ENCODE data around the gene AJAP1.

AJAP1 gene

DNA sequence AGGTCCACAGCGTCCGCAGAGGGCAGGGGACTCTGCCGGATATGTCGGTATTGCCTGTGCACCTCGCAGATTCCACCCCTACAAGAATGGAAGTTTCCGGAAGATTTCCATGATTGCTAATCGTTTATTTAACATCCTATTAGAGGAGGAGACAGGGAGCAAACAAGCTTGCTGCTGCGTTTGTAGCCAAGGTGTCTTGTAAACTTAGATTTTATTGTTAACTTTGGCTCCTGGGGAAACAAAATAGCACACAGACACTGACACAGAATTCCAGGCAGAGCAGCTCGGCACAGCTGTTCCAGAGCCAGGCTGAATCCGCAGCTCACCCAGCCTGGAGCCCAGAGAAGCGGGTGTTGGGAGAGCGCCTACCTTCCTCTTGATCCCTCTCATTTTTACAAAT lies 75.7 kb downstream of the AJAP1 start:
- no peak for DNase-seq (ENCODE audit: low read depth in 2 of 2)

DNA sequence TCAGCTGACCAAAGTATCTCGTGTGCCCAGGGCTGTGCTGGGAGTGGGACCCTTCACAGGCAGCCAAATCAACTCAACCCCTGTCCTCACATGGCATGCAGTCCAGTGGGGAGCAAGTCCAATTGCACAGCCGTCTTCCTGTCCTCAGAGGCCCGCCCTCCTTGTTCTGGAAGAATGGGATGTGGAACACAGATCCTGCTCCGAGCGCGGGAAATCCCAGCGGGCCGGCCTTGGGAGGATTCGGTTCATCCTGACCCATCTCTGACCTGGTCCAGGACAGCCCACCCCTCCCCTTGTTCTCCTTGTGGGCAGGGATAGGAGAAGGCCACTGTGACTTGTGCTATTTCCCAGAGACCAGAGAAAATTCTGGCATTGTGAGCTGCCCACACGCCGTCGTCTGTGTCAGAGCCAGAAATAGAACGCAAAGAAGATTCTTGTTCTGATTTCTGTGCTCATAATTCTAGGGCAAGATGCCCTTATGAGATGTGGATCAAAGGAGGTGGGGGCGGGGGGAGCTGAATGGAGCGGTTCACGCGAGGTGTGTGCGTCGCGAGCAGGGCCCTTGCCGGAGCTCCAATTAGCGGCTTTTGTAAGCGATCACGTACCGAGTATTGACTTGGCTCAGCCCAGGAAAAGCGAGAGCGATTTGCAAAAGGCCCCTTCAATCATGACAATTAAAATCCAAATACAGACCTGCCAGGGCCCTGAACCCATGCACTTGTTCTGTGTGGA lies 79.2 kb downstream of the AJAP1 start:
- no peak for DNase-seq (ENCODE audit: low read depth in 2 of 2)

DNA sequence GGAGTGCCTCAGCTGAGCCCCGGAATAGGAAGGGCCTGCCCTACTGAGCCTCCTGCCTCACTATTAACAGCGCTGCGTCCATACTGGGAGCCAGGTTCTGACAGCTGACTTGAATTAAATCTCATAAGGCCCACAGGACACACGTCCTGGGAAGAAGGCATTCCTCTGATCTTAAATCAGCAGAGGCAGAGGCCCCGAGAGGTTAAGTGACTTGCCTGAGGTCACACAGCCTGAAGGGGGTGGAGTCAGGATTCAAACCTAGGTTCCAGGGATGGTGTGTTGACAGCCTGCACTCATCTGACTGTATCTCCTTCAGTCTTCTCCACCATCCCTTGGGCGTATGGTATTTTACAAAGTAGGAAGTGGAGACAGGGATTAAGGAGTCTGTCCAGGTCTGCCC lies 79.8 kb downstream of the AJAP1 start:
- no peak for DNase-seq (ENCODE audit: low read depth in 2 of 2)

DNA sequence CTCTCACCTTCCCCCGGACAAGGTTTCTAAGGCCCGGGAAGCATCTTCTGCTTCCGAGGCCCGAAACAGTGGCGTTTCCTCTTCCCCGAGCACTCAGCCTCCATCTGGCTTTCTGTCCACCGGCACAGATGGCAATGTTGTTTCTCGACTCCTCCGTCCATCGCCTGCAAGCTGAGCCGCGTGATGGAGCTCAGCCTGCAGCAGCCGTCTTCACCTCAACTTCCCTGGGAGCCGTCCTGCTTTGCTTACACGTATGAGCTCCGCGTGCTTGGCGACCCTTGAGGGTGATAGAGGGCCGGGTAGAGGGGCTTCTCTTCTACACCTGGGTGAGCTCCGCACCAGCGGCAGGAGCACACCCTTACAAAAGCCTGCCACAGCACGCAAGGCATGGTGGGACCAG lies 80.4 kb downstream of the AJAP1 start:
- DNase-seq (ENCODE audit: low read depth in 2 of 2) = no peak

DNA sequence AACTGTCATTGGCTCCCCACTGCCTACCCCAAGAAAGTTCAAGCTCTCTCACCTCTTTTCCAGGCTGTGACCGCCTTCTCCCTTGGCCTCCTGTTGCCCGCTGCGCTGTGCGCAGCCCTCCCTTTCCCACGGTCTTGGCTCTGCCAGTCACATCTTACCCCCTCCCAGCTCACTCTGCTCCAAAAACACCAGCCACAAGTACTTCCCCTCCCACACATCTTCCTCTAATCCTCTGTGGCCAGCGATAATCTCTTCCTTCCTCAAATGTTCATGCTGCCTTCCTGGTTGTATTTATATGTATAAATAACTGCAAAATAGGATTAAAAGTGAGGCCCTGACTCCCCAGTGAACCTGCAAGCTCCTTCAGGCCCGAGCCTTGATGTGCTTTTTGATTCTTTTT lies 81.8 kb downstream of the AJAP1 start:
- no peak for DNase-seq (ENCODE audit: low read depth in 2 of 2)

DNA sequence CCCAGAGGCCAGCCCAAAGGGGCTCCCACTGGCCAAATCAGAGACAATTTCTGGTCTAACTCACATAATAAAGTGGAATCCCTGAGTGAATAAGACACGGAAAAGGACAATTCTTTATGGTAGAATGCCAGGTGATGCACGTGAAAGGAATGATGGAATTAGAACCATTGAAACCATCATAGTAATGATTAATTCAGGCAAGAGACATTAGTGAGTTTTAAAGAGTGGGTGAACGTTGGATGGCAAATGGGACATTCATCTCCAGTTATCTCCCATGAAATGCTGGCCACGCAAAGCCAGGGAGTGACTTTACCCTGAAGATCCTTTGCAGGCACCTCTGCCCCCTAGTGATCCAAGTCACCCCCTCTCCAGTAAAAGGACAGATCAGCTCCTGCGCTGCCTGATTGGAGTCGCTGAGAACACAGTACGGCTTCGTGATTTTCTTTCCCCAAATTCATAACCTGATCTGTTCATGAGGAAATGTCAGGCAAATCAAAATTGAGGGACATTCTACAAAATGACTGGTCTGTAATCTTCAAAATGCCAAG lies 87.5 kb downstream of the AJAP1 start:
- no peak for DNase-seq (ENCODE audit: low read depth in 2 of 2)

DNA sequence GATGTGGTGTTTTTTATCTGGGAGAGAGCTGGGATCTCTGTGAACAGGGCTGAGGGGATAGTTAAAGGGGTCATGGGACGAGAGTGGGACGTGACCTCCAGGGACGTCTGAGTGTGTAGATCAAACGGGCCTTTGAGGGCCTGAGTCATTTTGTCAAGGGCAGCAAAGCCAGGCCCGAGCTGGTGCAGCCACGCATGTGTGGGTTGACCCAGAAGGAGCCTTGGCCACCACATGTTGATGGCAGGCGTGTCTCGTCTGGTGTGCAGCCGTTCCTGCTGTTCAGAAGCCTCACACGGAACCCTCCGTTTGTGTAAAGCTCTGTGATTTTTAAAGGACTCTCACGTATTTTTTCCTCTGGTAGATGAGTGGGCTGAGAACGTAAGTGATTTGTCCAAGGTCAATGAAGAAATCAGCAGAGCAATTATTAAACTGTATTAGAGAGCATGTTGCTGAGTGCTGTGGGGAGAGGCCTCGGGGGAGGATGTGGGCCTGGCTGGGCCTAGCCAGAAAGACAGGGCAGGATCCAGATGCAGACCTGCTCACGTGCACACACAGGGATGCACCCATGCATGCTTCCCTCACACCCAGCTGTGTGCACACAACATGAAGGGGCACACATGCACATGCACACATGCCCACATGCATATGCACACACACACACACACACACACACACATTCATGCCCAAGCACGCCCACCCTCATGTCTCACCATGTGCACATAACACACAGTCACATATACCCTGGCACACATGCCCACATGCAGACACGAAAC lies 89.8 kb downstream of the AJAP1 start:
- no peak for DNase-seq (ENCODE audit: low read depth in 2 of 2)

DNA sequence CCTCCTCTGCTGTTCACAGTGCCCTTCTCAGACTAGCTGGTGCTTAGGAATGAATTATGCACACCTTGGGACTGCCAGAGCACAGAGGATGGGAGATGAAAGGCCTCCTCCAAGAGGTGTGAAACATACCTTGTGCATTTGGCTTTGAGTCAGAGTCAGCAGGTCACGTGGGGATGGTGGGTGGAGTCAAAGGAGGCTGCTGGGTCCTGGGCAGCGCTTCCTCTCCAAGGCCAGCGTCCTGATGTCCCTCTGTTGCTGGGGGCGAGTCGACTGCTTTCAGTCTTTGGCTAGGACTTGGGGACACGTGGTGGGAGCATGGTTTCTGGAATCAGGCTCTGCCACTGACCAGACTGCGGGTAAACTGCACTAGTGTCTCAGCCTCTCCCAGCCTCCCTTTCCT lies 91.2 kb downstream of the AJAP1 start:
- DNase-seq (ENCODE audit: low read depth in 2 of 2) = no peak

DNA sequence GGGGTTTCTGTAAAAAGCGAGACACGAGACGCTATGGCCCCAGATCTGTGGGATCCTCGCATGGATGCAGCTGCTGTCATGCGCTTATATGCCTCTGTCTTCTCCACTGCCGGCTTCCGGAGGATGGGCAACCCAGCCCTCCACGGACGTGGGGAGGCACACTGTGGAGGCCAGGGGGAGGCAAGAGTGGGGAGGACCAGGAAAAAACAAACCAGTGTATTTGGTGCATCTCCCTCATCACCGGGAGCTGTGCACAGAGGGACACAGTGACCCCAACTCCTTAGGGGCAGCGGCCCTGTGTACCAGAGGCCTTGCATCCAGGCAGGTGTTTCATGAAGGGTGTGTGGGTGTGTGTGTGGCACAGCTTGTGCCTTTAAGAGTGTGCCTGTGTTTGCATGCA lies 95.0 kb downstream of the AJAP1 start:
- no peak for DNase-seq (ENCODE audit: low read depth in 2 of 2)

DNA sequence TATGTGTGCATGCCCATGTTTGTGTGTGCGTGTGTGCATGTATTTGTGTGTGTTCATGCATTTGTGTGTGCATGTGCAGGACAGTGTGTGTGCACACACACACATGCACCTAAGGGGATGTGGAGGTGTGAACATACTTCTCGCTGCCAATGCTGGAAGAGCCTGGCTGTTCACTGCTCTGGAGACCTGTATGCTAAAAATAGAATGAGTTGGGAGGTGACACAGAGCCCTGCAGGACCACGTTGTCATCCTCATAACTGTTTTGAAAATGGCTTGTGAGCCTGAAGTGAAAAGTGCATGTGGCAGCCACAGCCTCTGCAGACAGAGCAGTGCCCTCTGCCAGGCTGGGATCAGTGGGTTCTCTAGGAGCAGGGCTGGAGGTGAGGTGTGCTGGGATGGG lies 95.8 kb downstream of the AJAP1 start:
- no peak for DNase-seq (ENCODE audit: low read depth in 2 of 2)

DNA sequence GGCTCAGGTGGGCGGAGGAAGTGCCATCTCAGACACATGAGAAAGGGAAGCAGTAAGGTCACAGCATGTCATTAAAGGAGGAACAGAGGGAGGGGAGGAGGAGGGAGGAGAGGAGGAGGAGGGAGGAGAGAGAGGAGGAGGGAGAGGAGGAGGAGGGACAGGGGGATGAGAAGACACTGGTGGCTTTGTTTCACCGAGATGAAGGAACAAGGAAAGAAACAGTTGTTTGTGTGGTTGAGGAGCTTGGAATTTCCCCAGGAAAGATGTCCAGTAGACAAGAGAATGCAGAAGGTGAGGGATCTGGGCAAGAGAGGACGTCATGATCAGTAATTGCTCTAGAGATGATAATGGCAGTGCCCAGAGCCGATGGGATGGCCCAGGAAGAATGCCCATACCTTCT lies 97.7 kb downstream of the AJAP1 start:
- no peak for DNase-seq (ENCODE audit: low read depth in 2 of 2)

DNA sequence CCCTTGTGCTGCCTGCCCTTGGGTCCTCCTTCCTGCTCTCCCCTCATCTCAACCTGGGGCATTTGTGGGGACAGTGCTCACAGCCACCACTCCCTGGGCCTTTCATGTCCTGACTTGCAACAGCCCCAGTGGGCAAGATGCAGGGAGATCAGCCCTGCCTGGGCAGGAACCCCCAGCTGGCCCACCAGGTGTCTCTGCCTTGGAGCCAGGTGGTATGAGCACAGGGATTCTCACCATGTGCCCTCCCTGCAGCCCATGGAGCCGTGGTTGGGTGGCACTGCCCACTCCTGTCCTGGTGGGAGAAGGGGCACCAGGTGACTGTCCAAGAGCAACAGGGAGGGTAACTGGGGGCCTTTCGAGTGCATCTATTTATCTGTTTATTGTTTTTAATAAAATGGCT lies 100.4 kb downstream of the AJAP1 start:
- DNase-seq (ENCODE audit: low read depth in 2 of 2) = no peak

DNA sequence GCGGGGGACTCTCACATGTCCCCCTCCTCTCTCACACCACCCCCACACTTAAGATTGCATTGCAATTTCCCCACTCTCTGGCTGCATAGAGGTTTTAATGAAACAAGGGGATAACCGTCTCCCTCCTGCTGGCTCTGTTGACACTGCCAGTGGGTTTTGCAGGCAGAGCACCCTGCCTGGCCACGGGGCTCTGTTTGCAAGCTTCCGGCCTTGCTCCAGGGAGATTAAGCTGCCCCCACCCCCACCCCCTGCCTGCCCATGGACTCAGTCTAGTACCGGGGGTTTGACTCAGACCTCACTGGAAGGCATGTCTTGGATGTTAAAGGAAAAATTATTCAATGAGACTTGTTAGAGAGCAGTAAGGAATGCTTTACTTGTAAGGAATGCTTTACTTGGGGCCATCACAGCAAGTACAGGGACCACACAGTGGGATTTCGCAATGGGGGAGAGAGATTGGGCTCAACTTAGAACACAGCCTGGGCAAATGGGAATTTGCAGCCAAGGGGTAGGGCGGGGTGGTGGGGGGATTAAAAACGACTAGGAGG lies 101.0 kb downstream of the AJAP1 start:
- DNase-seq (ENCODE audit: low read depth in 2 of 2) = no peak

DNA sequence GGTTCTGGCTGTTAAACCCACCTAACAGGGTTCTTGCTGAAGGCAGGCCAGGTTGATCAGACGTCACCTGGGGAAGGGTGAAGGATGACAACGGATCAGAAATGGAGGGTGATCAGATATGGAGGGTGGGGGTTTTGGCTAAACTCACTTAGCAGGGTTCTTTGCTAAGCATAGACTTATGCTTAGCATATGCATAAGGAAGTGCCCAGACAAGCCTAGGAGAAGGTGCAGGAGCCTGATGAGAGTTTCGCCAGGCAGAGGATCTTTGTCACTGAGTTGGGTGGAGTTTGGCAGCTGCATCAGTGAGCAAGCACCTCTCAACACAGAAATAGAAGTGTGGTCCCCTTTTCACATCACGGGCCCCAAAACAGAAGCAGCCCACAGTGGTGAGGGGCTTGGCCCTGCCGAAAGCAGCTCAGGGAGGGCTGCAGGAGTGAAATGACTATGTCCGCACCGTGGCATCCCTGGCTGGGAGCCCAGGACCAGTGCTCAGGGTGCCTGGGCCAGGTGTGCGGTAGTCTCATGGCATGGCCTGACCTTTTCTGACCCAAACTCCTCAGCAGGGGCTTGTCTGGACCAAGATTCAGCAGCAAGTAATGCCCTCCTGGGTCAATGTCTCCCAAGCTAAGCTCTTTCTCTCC lies 101.6 kb downstream of the AJAP1 start:
- no peak for DNase-seq (ENCODE audit: low read depth in 2 of 2)

DNA sequence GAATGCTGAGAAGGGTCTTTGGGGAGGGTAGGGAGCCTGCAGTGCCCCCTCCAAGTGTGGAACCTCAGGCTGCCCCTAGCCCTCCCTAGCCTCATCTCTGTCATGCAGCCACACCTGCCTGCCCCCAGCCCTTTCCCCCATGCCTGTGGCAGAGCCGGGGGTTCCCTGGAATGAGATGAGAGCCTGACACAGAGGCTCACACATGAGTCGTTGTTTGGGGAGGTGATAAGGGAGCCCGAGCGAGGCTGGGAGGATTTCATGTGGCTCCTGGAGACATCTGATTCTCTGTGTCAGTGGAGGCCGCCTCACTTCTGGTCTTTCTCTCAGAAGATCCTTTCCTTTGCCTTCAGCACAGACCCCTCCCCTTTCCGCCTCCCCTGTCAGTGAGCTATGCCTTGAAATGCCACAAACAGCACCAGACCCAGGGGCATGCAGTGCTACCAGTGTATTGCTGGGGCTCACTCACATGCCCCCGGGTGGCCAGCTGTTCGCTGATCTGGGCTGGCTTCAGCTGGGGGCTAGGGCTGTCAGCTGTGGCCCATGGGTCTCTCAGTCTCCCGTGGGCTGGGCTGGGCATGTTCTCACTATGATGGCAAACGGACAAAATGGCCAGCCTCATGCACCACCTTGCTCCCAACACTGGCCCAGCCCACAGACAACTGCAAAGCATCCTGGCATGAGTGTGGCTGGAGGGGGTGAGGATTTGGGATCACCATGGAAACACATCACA lies 102.6 kb downstream of the AJAP1 start:
- DNase-seq (ENCODE audit: low read depth in 2 of 2) = no peak

DNA sequence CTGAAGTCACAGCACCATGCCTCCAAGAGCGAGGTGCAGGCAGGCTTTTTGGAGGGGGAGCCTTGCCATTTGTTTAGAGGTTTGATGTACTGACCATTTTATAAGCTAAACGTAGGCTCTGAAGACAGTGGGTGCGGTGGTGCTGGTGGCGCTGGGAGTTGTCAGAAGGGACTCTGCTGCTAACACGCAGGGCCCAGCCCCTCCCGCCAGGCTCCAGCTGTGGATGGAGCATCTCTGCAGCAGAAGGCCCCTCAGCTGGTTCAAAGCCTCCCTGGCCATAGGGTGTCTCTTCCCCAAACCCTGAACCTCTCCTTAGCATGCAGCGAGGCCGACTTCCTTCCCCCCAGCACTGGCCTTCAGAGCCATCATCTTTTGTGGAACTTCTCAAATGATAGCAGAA lies 105.3 kb downstream of the AJAP1 start:
- no peak for DNase-seq (ENCODE audit: low read depth in 2 of 2)

DNA sequence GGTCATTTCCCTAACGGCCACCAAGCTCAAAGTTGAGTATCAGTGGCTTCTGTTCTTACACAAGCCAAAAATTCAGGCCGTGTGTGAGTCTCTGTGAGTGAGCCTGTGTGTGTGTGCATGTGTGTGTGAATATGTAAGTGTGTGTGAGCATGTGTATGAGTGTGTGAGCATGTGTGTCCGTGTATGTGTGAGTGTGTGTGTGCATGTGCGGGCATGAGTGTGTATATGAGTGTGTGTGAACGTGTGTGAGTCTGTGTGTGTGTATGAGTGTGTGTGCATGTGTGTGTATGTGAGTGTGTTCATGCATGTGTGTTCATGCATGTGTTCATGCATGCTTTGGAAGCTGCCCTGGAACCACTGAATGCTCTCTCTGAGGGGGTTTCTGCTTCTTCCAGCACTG lies 105.7 kb downstream of the AJAP1 start:
- no peak for DNase-seq (ENCODE audit: low read depth in 2 of 2)

DNA sequence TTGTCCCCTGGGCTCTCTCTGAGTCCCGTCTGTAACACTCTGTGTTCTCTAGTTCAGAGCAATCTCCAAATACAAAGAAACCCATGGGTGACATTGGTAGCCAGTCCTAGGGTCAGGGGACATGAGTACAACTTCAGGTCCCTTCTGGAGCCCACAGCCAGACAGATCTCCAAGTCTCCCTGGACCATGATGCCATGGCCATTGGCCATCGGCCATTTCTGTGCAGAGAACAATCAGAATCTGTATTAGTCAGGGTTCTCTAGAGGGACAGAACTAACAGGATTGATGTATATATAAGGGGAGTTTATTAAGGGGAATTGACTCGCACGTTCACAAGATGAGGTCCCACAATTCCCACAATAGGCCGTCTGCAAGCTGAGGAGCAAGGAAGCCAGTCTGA lies 106.9 kb downstream of the AJAP1 start:
- no peak for DNase-seq (ENCODE audit: low read depth in 2 of 2)

DNA sequence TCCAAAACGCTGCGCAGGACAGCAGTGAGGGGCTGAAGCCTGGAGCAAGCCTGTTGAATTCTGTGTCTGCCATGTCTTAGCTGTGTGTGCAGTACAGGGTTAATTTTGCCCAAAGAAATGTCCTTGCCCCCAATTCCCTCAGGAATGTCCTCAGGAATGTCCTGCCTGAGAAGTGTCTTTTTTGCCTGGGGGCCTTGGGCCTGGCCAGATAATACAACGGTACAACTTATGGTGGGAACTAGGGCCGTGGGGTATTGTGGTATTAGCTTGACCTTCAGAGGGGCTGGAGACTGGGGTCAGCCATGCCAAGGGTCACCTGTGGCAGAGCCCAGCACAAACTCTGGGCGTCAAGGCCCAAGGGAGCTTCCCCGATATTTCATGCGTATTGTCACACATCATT lies 107.7 kb downstream of the AJAP1 start:
- DNase-seq (ENCODE audit: low read depth in 2 of 2) = no peak

DNA sequence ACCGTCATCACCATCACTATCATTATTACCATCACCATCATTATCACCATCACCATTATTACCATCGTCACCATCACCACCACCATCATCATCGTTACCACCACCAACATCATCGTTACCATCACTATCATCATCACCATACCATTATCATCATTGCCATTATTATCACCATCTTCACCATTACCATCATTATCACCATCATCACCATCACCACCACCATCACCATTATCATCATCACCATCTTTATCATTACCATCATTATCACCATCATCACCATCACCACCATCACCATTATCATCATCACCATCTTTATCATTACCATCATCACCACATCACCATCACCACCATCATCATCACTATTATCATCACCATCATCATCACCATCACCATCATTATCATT lies 112.9 kb downstream of the AJAP1 start:
- no peak for DNase-seq (ENCODE audit: low read depth in 2 of 2)

DNA sequence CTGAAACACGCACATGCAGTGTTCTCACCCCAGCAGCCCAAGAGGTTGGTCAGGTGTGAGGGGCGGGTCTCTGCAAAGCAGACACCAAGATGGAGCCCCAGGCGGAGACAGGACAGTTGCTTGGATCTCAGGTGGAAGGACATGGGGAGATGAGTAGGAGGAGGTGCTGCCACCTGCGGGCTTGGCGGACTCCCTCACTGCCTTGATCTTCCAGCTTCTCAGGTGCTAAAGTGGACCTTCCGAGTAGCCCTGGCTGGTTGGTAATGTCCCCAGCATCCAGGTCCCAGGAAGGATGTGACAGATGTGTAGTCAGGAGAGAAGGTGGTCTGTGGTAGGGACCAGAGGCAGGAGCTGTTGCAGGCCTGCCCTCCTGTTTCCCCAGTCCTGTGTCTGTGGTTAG lies 114.1 kb downstream of the AJAP1 start:
- DNase-seq (ENCODE audit: low read depth in 2 of 2) = no peak
